Peyer's patch (tissue), 4 donors: ENCODE results near the gene ZNF236.

ENCODE experiments used
- POLR2A ChIP-seq, 2 donors: fragments of 450-650 bp; IDR thresholded peaks; one replicate each; pipeline ENCODE4 v1.5.1; 2017; ENCODE audit warnings: antibody characterized with exemption in 2 of 2, mild to moderate bottlenecking in 2 of 2, moderate library complexity in 2 of 2
- TF ChIP-seq, protein P1 (sequence below), 6 experiments: fragments of 450-650 bp in 4 of 6; fragments of 200-600 bp in 2 of 6; sonication (generic) in 1 of 6; IDR thresholded peaks; one replicate each; pipeline ENCODE4 v1.5.1; 2017 to 2019; ENCODE audit warnings: antibody characterized with exemption in 6 of 6, mild to moderate bottlenecking in 3 of 6, moderate library complexity in 1 of 6

DNA sequence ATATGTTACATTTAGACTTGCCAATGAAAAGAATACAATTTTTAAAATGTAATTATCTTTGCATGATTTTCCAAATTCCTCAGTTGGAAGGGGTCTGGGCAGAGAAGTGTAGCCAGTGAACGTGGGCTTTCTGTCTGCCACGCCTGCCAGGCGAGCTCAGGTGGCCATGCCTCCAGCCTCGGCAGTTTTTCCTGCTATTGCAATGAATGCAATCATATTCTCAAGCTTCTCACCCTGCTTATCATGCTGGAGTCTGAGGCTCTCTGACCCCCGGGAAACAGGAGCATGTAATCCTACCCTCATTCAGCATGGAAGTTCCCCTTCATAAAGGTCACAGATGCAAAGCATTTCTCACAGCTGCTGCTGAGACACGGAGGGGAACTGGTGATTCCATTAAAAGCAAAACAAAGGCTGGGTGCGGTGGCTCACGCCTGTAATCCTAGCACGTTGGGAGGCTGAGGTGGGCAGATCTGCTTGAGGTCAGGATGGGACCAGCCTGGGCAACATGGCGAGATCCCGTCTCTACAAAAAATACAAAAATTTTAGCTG, 155.4 kb downstream of the ZNF236 start:
- TF ChIP-seq, protein P1, sequence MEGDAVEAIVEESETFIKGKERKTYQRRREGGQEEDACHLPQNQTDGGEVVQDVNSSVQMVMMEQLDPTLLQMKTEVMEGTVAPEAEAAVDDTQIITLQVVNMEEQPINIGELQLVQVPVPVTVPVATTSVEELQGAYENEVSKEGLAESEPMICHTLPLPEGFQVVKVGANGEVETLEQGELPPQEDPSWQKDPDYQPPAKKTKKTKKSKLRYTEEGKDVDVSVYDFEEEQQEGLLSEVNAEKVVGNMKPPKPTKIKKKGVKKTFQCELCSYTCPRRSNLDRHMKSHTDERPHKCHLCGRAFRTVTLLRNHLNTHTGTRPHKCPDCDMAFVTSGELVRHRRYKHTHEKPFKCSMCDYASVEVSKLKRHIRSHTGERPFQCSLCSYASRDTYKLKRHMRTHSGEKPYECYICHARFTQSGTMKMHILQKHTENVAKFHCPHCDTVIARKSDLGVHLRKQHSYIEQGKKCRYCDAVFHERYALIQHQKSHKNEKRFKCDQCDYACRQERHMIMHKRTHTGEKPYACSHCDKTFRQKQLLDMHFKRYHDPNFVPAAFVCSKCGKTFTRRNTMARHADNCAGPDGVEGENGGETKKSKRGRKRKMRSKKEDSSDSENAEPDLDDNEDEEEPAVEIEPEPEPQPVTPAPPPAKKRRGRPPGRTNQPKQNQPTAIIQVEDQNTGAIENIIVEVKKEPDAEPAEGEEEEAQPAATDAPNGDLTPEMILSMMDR (IDR thresholded peaks at IDR 0.05) = no peak
- no peak for TF ChIP-seq POLR2A (IDR thresholded peaks at IDR 0.05)
